GM12878 (cell line): Measurements from ENCODE around the gene ASB2. TPM values are rescaled to one million over a fixed set of nuclear protein-coding genes. Genes with fewer than 3 reads are reported as not detected.
A peak's percentile ranks its signal among the peaks of the same experiment; 100 is the strongest.

Source experiments
- BACH1 ChIP-seq: fragments of 450-650 bp; IDR thresholded peaks from 2 replicates; pipeline ENCODE4 v1.6.1; 2017; ENCODE audit warnings: mild to moderate bottlenecking, borderline replicate concordance
- BCL11A ChIP-seq: IDR thresholded peaks from 2 replicates; pipeline ENCODE4 v1.6.1; 2011; ENCODE audit warnings: low read depth, low read length
- CBFB ChIP-seq: IDR thresholded peaks from 2 replicates; pipeline ENCODE4 v1.6.1; 2016; ENCODE audit warnings: antibody characterized with exemption, low read depth
- CHD2 ChIP-seq: IDR thresholded peaks from 2 replicates; pipeline ENCODE4 v1.6.1; 2011; ENCODE audit warnings: low read depth, low read length, improper control_type of control experiment, borderline replicate concordance
- CHD4 ChIP-seq: fragments of 200-600 bp; sonication (generic); IDR thresholded peaks from 2 replicates; pipeline ENCODE4 v1.6.1; 2016; ENCODE audit warnings: mild to moderate bottlenecking
- EP300 ChIP-seq, 2 experiments: fragments of 150-350 bp in 1 of 2; IDR thresholded peaks; 2 replicates each; pipeline ENCODE4 v1.6.1; 2011 to 2012; ENCODE audit warnings: low read depth in 2 of 2, low read length in 2 of 2, borderline replicate concordance in 1 of 2, improper control_type of control experiment in 1 of 2, inconsistent platforms in 1 of 2; ENCODE audit not compliant: control insufficient read depth in 1 of 2
- EZH2 ChIP-seq: IDR thresholded peaks from 2 replicates; pipeline ENCODE4 v1.6.1; 2012; ENCODE audit warnings: low read depth, mild to moderate bottlenecking, control low read depth, inconsistent platforms, low read length, borderline replicate concordance; ENCODE audit not compliant: control insufficient read depth
- FOXK2 ChIP-seq: fragments of 450-650 bp; IDR thresholded peaks from 2 replicates; pipeline ENCODE4 v1.6.1; 2017; ENCODE audit warnings: mild to moderate bottlenecking, moderate library complexity
- GABPA ChIP-seq: IDR thresholded peaks from 2 replicates; pipeline ENCODE4 v1.6.1; 2014; ENCODE audit warnings: antibody characterized with exemption, low read depth, mild to moderate bottlenecking, inconsistent platforms
- PAX8 ChIP-seq: fragments of 450-650 bp; IDR thresholded peaks from 2 replicates; pipeline ENCODE4 v1.6.1; 2017; ENCODE audit warnings: mild to moderate bottlenecking, moderate library complexity
- PML ChIP-seq: IDR thresholded peaks from 2 replicates; pipeline ENCODE4 v1.6.1; 2012; ENCODE audit warnings: low read length, inconsistent platforms
- POLR2AphosphoS2 ChIP-seq: IDR thresholded peaks from 2 replicates; pipeline ENCODE4 v1.6.1; 2011; ENCODE audit warnings: low read depth, mild to moderate bottlenecking, low read length, improper control_type of control experiment, moderate library complexity
- RBBP5 ChIP-seq: fragments of 200-600 bp; sonication (generic); conservative IDR thresholded peaks from 2 replicates; pipeline ENCODE4 v1.6.1; 2016
- RCOR1 ChIP-seq: conservative IDR thresholded peaks from 2 replicates; pipeline ENCODE4 v1.6.1; 2012; ENCODE audit warnings: low read depth, low read length, improper control_type of control experiment
- SMAD5 ChIP-seq: IDR thresholded peaks from 2 replicates; pipeline ENCODE4 v1.6.1; 2016; ENCODE audit warnings: antibody characterized with exemption, low read depth
- SMC3 ChIP-seq: IDR thresholded peaks from 2 replicates; pipeline ENCODE4 v1.6.1; 2011; ENCODE audit warnings: low read length, improper control_type of control experiment, borderline replicate concordance
- TCF3 ChIP-seq: IDR thresholded peaks from 2 replicates; pipeline ENCODE4 v1.6.1; 2012; ENCODE audit warnings: low read depth, mild to moderate bottlenecking, low read length, borderline replicate concordance; ENCODE audit not compliant: insufficient read depth
- ZNF217 ChIP-seq: fragments of 450-650 bp; IDR thresholded peaks from 2 replicates; pipeline ENCODE4 v1.6.1; 2017; ENCODE audit warnings: antibody characterized with exemption, mild to moderate bottlenecking
- polyA plus RNA-seq, 11 experiments: library from polyadenylated mRNA; depleted of rRNA in 4 of 11; unstranded in 6 of 11; stranded (reverse) in 5 of 11; fragments of >200 nt; fragmentation: Nextera tagmentation in 4 of 11; fragmentation: Illumina TruSeq in 1 of 11; extraction: Ambion mirVana in 4 of 11; extraction: Trizol in 1 of 11; gene quantifications; 1 replicate in 1 of 11; 2 replicates in 10 of 11; pipeline versions ENCODE4 v1.2.1 to v1.2.3, GENCODE V29; 2011 to 2016; ENCODE audit warnings: inconsistent platforms in 2 of 11, missing spikeins in 2 of 11, low read depth in 1 of 11
- total RNA-seq, 4 experiments: library from RNA; depleted of rRNA in 3 of 4; stranded (reverse); fragments of >200 nt in 3 of 4; fragmentation: Illumina TruSeq in 1 of 4; extraction: Trizol in 1 of 4; gene quantifications; 2 replicates each; pipeline versions ENCODE4 v1.2.1 to v1.2.3, GENCODE V29; 2013 to 2021
- TF ChIP-seq, protein P1 (sequence below): fragments of 450-650 bp; IDR thresholded peaks from 2 replicates; pipeline ENCODE4 v1.6.1; 2016; ENCODE audit warnings: mild to moderate bottlenecking
- TF ChIP-seq, protein P2 (sequence below): IDR thresholded peaks from 2 replicates; pipeline ENCODE4 v1.6.1; 2012; ENCODE audit warnings: mild to moderate bottlenecking, low read depth, low read length
- TF ChIP-seq, protein P3 (sequence below): fragments of 450-650 bp; formaldehyde crosslinking; IDR thresholded peaks from 2 replicates; pipeline ENCODE4 v1.4.0; 2020; ENCODE audit warnings: mild to moderate bottlenecking, moderate library complexity

The ASB2 gene
- total and polyA plus RNA-seq, 10 of the 15 experiments (the other 5 are each of a cell fraction or from before 2014, with no cell fraction given): 3.0 to 54.8 (median 33.5) TPM

DNA sequence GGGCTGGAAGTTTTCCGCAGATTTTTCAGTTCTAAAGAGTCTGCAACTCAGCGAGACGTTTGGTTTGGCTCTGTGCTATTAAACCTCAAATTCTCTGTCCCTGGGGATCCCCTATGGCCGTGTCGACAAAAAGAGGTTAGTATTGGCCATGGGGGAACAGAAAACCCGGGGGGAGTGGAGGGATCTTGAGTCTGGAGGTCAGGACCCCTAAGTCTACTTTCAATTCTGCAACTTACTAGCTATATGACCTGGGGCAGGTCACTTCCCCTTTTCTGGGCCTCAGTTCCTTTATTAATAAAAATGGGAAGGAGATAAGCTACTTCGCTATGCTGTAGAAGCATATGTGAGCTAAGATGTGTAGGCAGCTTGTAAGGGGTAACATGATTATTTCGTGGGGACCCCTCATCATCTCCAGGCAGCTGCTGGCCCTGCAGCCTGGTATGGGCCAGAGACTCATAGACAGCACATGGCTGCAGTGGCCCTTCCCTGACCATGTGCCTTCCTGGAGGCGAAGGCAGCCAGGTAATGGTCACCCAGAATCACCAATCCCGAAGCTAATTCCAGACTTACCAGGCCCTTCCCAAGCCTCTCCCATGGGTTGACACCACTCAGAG is 8.6 kb downstream of the ASB2 start (continued):
- TF ChIP-seq FOXK2 (no peak), BACH1 (peak; percentile 86; the same call in 1 of the 2 replicates), PML (no peak), BCL11A (peak; percentile 99), CBFB (peak; percentile 80; the same call in 1 of the 2 replicates), GABPA (no peak), CHD4 (no peak), TCF3 (peak; percentile 86; the same call in 1 of the 2 replicates), RBBP5 (no peak), RCOR1 (peak; percentile 88; the same call in 1 of the 2 replicates), CHD2 (peak; percentile 62; the same call in 1 of the 2 replicates), SMC3 (no peak; the same call in 1 of the 2 replicates), ZNF217 (no peak), EZH2 (no peak), PAX8 (no peak), EP300 (IDR thresholded peaks at IDR 0.05; ENCODE audit: borderline replicate concordance in 1 of 2, control insufficient read depth in 1 of 2, low read depth in 2 of 2, low read length in 2 of 2) (peak; percentile 96 to 99; a peak in 3 of 4 replicates), POLR2AphosphoS2 (no peak), SMAD5 (no peak; the same call in 1 of the 2 replicates)
- TF ChIP-seq, protein P1, sequence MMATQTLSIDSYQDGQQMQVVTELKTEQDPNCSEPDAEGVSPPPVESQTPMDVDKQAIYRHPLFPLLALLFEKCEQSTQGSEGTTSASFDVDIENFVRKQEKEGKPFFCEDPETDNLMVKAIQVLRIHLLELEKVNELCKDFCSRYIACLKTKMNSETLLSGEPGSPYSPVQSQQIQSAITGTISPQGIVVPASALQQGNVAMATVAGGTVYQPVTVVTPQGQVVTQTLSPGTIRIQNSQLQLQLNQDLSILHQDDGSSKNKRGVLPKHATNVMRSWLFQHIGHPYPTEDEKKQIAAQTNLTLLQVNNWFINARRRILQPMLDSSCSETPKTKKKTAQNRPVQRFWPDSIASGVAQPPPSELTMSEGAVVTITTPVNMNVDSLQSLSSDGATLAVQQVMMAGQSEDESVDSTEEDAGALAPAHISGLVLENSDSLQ: 0 out of 2 replicates have a peak, but pooled peaks have one; percentile 3
- TF ChIP-seq, protein P2, sequence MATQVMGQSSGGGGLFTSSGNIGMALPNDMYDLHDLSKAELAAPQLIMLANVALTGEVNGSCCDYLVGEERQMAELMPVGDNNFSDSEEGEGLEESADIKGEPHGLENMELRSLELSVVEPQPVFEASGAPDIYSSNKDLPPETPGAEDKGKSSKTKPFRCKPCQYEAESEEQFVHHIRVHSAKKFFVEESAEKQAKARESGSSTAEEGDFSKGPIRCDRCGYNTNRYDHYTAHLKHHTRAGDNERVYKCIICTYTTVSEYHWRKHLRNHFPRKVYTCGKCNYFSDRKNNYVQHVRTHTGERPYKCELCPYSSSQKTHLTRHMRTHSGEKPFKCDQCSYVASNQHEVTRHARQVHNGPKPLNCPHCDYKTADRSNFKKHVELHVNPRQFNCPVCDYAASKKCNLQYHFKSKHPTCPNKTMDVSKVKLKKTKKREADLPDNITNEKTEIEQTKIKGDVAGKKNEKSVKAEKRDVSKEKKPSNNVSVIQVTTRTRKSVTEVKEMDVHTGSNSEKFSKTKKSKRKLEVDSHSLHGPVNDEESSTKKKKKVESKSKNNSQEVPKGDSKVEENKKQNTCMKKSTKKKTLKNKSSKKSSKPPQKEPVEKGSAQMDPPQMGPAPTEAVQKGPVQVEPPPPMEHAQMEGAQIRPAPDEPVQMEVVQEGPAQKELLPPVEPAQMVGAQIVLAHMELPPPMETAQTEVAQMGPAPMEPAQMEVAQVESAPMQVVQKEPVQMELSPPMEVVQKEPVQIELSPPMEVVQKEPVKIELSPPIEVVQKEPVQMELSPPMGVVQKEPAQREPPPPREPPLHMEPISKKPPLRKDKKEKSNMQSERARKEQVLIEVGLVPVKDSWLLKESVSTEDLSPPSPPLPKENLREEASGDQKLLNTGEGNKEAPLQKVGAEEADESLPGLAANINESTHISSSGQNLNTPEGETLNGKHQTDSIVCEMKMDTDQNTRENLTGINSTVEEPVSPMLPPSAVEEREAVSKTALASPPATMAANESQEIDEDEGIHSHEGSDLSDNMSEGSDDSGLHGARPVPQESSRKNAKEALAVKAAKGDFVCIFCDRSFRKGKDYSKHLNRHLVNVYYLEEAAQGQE: no peak
- TF ChIP-seq, protein P3, sequence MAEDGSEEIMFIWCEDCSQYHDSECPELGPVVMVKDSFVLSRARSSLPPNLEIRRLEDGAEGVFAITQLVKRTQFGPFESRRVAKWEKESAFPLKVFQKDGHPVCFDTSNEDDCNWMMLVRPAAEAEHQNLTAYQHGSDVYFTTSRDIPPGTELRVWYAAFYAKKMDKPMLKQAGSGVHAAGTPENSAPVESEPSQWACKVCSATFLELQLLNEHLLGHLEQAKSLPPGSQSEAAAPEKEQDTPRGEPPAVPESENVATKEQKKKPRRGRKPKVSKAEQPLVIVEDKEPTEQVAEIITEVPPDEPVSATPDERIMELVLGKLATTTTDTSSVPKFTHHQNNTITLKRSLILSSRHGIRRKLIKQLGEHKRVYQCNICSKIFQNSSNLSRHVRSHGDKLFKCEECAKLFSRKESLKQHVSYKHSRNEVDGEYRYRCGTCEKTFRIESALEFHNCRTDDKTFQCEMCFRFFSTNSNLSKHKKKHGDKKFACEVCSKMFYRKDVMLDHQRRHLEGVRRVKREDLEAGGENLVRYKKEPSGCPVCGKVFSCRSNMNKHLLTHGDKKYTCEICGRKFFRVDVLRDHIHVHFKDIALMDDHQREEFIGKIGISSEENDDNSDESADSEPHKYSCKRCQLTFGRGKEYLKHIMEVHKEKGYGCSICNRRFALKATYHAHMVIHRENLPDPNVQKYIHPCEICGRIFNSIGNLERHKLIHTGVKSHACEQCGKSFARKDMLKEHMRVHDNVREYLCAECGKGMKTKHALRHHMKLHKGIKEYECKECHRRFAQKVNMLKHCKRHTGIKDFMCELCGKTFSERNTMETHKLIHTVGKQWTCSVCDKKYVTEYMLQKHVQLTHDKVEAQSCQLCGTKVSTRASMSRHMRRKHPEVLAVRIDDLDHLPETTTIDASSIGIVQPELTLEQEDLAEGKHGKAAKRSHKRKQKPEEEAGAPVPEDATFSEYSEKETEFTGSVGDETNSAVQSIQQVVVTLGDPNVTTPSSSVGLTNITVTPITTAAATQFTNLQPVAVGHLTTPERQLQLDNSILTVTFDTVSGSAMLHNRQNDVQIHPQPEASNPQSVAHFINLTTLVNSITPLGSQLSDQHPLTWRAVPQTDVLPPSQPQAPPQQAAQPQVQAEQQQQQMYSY (CRISPR knock-in tag): no peak
